ENCODE measurements around the gene AARS1.
"Not testable (repeated sequence)": the region's sequence is repeated elsewhere in the genome, so short reads cannot be mapped to it uniquely, and the experiment has no call there.

AARS1 gene

DNA sequence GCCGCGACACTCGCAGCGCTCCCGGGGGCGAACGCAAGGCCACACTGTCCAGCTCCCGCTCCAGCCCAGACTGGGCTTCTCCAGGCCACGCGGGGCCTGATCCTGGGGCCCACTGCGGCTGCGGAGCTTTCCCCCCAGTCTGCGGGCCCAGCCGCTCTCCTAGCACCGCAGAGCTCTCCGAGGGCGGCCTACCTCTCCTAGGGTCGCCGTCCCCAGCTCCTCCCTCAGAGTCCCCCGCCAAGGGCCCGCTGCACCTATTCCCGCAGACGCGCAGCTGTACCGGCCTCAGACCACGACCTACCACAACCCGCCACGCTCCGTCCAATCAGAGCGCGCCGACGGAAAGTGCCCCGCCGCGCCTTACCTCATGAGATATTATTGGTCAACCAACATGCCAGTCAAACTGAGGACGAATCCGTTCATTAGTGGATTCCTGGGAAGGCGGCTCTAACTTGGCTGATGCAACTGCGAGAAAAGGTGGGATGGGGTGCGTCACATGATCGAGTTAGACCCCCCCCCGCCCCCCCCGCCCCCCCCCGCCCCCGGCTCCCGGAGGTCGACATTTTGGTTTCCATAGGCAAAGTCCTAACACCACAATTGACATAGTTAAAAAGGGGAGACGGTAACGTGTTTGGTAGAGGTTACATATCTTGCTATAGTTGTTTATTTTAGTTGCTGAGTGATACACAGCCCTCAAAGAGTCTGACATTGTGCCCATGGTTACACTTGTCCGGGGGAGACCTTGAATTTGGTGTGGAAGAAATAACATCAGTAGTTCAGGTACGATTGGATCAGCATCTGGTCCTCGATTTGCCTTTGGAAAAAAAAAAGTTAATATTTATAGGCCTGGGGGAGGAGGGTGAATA lies at the start of gene AARS1:
TSS of gene AARS1 (minus strand) at position 278 of the 866 bp plus-strand sequence. CDS start 6,743 bp downstream, outside the sequence.
- no peak for TF ChIP-seq CTCF (IDR thresholded peaks at IDR 0.05; ENCODE audit: borderline replicate concordance, insufficient read depth, low read depth, low read length)
- H3K4me3 ChIP-seq (ENCODE audit: low read depth, low read length): peak within 1 kb of the TSS; percentile 81

DNA sequence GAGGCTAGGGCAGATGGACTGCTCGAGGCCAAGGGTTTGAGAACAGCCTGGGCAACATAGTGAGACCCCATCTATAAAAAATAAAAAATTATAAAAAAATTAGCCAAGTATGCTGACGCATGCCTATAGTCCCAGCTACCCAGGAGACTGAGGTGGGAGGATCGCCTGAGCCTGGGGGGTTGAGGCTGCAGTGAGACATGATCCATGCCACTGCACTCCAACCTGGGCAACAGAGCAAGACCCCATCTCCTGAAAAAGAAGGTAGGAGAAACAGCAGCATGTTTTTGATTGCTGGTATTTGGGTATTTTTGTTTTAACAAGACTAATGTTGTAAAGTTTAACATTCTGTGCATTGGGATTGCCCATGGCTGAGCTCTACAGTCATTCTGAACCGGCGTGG lies 48.5 kb upstream of the AARS1 start:
- no peak for TF ChIP-seq CTCF (IDR thresholded peaks at IDR 0.05; ENCODE audit: borderline replicate concordance, insufficient read depth, low read depth, low read length)
- H3K4me3 ChIP-seq (ENCODE audit: low read depth, low read length): no peak overlapping the region

DNA sequence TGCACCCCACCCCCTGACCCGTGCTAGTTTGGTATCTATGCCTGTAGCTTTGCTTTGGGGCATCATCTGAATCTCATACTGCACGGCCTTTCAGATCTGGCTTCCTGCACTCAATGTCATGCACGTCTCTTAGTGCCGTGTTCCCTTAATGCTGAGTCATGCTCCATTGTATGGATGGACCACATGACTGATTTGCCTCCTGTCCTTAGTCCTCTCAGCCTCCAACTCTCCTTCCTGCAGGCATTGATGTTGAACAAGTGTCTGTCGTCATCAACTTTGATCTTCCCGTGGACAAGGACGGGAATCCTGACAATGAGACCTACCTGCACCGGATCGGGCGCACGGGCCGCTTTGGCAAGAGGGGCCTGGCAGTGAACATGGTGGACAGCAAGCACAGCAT lies 43.4 kb upstream of the AARS1 start:
- not testable (repeated sequence) for H3K4me3 ChIP-seq (ENCODE audit: low read depth, low read length)

DNA sequence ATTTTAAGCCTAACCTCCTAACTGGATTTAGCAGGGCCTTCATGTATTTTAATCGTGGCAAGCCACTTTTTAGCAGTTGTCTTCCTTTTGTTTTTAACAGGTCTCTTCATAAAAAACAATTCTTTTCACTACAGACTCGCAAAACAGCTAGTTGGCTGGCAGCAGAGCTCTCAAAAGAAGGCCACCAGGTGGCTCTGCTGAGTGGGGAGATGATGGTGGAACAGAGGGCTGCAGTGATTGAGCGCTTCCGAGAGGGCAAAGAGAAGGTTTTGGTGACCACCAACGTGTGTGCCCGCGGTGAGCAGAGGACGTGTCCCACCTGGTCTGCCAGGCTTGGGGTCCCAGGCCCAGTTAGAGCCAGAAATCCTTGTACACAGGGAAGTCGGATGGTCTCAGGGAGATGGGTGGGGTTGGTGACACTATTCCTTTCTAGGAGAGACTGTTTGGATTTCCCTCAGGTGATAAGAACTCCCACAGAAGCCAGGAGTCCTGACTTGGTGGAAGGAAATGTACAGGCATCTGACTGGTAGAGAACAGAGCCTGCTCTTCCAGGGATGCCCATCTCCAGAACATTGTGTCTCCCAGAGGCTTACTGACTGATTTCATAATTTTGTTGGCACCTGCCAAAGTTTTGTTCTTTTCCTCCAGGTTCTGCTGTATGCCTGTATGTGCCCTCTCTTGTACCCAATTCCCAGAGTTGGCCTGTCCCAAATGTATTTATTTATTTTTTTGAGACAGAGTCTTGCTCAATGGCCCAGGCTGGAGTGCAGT lies 42.5 kb upstream of the AARS1 start:
- no peak overlapping the region for H3K4me3 ChIP-seq (ENCODE audit: low read depth, low read length)
- TF ChIP-seq CTCF (IDR thresholded peaks at IDR 0.05; ENCODE audit: borderline replicate concordance, insufficient read depth, low read depth, low read length): peak; percentile 42; the same call in 1 of the 2 replicates

GRCh38 chr16:70331091-70331490 lies 41.8 kb upstream of the AARS1 start:
- TF ChIP-seq CTCF (IDR thresholded peaks at IDR 0.05; ENCODE audit: borderline replicate concordance, insufficient read depth, low read depth, low read length): no peak
- H3K4me3 ChIP-seq (ENCODE audit: low read depth, low read length): no peak overlapping the region

DNA sequence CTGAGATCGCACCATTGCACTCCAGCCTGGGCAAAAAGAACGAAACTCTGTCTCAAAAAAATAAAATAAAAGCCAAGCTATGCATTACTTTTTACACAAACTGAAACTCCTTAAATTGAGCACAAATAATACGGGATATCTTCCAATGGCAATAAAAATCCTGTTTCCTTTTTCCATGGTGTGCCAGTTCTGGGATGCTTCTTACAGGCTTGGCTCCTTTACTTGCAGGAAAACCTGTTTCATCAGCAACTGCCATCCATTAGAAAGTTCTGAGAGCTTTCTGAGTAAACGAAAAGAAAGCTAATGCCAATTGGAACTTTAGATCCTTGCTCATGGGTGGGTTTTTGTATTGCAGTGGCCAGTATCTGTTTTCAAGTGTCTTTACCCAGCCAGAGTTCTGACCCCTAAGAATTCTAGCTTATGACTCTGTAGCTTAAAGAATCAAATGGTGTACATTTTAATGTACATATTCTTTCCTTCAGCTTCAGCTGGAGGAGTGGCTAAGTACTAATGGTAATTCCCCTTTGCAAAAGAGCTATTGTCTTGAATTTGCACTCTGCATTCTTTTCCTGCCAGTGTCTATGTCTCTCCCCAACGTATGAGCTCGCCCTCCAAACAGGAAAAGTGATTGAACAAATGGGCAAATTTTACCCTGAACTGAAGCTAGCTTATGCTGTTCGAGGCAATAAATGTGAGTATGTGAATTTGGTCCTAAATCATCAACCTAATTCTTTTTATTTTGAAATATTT lies 35.9 kb upstream of the AARS1 start:
- no peak for TF ChIP-seq CTCF (IDR thresholded peaks at IDR 0.05; ENCODE audit: borderline replicate concordance, insufficient read depth, low read depth, low read length)

GRCh38 chr16:70320121-70320520 lies 30.8 kb upstream of the AARS1 start:
- H3K4me3 ChIP-seq (ENCODE audit: low read depth, low read length): no peak overlapping the region
- TF ChIP-seq CTCF (IDR thresholded peaks at IDR 0.05; ENCODE audit: borderline replicate concordance, insufficient read depth, low read depth, low read length): no peak

More for the DNA sequence above, 35.9 kb upstream of the AARS1 start:
- no peak overlapping the region for H3K4me3 ChIP-seq (ENCODE audit: low read depth, low read length)

DNA sequence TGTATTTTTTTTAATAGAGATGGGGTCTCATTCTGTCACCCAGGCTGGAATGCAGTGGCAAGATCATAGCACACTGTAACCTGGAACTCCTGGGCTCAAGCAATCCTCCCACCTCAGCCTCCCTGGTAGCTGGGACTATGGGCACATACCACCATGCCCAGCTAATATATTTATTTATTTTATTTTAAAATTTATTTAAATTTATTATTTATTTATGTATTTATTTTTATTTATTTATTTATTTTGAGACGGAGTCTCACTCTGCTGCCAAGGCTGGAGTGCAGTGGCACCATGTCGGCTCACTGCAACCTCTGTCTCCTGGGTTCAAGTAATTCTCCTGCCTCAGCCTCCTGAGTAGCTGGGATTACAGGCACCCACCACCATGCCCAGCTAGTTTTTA lies 18.4 kb upstream of the AARS1 start:
- H3K4me3 ChIP-seq (ENCODE audit: low read depth, low read length): not testable (repeated sequence)

Measured in GM12875 (cell line).